ENCODE results near the gene PEX11G.

DNA sequence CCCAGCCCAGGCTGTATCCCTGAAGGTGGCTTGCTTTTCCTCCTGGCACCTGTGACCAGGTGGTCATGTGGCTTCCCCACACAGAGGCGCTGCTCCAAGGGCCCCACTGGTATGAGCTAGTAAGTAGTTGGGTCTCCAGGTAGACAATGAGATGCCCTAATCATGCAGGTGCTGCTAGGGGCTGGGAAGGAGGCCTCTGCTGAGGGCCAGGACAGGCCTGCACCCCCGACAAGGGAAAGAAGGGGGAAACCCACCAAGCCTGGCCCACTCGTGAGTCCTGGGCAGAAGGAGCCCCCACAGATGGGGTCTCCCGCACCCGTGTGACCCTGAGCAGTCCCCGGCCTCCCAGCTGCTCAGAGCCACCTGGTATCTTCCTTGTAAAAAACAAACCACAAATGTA is 13.2 kb downstream of the PEX11G start:
- TF ChIP-seq, protein P1, sequence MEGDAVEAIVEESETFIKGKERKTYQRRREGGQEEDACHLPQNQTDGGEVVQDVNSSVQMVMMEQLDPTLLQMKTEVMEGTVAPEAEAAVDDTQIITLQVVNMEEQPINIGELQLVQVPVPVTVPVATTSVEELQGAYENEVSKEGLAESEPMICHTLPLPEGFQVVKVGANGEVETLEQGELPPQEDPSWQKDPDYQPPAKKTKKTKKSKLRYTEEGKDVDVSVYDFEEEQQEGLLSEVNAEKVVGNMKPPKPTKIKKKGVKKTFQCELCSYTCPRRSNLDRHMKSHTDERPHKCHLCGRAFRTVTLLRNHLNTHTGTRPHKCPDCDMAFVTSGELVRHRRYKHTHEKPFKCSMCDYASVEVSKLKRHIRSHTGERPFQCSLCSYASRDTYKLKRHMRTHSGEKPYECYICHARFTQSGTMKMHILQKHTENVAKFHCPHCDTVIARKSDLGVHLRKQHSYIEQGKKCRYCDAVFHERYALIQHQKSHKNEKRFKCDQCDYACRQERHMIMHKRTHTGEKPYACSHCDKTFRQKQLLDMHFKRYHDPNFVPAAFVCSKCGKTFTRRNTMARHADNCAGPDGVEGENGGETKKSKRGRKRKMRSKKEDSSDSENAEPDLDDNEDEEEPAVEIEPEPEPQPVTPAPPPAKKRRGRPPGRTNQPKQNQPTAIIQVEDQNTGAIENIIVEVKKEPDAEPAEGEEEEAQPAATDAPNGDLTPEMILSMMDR (conservative IDR thresholded peaks at IDR 0.05): no peak
- no peak for TF ChIP-seq ZFX (IDR thresholded peaks at IDR 0.05)
